Activated CD4-positive, CD25-positive, alpha-beta regulatory T cell treated with anti-CD3 and anti-CD28 coated beads, Interleukin-2, amount 50 U/mL, for 24 hours (primary cell): ENCODE data around the gene MIS12.

Experiments used
- ATAC-seq, 2 donors: fragments of 150-1000 bp; cut with Tn5 transposase; one replicate each; pipeline ENCODE4 v1.10.0; 2021; ENCODE audit warnings: mild to moderate bottlenecking in 1 of 2, moderate library complexity in 1 of 2

Gene MIS12

GRCh38 chr17:5500247-5500588 is 13.9 kb downstream of the MIS12 start:
- ATAC-seq, result no peak

GRCh38 chr17:5500589-5501391 is 14.4 kb downstream of the MIS12 start:
- ATAC-seq, result peak; percentile 90 to 91

DNA sequence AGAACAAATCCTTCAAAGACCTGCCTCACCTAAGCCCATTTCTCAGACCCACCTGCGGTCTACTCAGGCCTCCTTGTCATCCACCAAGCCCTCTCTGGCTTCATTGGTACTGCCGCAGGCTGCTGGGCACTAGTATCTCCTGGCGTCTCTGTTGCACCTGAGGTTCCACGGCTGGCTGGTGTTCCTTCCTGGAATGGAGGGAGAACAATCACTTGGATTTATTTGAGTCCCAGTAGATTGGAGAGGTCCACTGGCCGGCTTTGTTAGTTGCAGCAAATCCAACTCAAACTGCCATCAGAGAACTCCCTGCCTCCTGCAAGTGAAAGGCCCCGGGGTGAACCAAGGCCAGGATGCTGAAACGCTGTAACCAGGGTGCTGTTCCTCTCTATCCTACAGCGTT is 15.3 kb downstream of the MIS12 start:
- no peak for ATAC-seq

- no peak for ATAC-seq
Observed at GRCh38 chr17:5502552-5502951, 16.2 kb downstream of the MIS12 start.

DNA sequence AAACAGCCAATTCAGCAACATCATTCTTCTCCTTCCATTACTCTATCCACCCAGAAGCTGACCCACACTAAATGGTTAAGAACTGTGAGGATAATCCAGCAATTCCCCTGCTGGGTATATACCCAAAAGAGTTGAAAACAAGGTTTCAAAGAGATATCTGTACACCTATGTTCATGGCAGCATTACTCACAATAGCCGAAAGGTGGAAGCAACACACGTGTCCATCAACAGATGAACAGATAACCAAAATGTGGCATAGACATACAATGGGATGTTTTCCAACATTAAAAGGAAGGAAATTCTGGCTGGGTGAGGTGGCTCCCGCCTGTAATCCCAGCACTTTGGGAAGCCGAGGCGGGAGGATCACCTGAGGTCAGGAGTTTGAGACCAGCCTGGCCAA is 19.9 kb downstream of the MIS12 start:
- no peak for ATAC-seq

DNA sequence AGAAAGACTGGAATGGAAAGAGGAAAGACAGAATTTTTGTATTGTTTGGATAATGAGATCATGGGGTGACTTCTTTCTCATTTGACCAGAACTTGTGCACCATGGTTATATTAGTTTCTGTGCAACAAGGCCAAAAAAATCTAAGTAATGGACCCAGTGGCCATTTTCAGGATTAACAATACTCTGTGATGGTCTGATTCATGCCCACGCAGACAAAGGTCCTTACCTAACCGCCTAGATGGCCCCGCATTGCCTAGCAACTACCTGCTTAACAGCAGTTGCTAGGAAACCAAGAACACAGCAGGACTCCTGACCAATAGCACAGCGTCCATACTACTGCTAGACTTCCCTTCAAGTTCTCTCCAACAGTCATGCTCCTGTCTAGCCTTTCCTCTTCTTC is 22.4 kb downstream of the MIS12 start:
- no peak for ATAC-seq

- ATAC-seq, result no peak
Observed at GRCh38 chr17:5509482-5509881, 23.1 kb downstream of the MIS12 start.

DNA sequence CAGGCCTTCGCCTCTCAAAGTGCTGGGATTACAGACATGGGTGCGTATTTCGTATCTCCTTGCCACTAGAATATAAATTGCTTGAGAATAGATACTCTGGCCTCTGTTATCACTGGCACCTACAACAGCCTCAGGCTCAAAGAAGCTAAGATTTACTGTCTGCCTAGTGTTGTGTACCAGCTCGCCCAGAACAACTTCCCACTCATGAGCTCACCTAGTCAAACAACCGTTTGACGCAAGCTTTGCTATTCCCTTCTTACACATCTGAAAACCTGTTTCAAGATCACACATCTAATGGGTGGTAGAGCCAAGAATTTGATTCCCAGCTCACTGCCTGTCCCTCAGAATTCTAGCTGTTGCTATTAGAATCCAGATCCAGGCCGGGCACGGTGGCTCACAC is 24.4 kb downstream of the MIS12 start:
- ATAC-seq, result no peak

- no peak for ATAC-seq
Observed at GRCh38 chr17:5511401-5512225, 25.2 kb downstream of the MIS12 start.

DNA sequence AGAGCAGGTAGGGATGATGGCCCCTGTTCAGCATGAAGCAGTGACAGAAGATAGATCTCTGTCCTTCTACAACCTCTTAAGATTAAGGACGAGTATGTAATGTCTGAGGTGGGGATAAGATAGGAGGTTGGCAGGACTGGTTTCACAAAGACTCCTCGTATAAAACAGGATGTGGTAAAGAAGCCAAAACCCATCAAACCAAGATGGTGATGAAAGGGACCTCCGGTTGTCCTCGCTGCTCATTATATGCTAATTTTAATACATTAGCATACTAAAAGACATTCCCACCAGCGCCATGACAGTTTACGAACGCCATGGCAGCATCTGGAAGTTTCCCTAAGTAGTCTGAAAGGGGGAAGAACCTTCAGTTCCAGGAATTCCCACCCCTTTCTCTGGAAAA is 27.3 kb downstream of the MIS12 start:
- ATAC-seq, result peak in 1 of 2 donors; percentile 48

DNA sequence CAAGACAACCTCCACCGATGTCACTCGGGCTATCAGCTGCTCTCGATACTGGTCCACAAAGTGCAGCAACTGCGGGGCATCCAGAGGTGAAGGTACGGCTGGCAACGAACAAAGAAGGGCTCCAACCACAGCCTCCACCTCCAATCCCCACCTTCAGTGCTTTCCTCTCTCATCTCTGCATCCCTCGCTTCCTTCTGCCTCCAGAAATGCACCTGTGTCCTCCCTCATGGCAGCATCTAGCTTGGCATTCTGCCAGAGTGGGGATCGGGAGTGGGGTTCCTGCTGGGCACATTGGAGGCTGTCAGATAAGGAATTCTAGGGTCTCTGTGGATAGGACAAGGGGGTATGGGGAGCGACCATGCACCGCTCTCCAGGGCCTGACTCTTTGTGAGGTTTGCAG is 28.6 kb downstream of the MIS12 start:
- no peak for ATAC-seq

DNA sequence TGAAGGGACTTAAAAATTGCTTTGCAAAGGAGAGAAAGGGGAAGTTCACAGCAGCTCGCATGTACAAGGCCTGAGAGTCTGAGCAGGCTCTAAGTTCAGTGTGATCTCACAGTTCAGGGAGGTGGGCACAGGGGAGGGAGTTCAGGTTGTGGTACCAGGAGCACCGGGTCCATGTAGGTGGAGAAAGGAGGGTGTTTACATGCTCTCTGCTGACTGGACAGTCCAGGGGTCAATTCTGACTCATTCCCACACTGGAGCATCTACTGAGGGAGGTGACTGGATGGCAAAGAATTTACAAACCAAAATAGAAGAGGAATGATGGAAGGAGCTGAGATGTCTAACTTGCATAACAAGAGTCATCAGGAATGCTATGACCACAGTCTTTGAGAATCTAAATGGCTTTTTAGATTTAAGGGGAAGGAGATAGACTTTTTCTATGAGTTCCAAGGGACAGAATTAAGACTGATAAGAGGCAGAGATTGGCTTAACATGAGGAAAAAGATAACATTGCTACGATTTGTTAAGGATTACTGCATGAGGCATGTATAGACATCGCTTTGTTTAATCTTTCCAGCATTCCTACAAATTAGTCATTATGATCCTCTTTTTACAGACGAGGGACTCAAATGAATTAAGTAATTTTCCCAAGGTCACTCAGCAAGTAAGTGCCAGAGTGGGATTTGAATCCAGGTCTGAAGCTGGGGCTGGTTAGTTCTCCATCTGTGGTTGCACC is 29.9 kb downstream of the MIS12 start:
- no peak for ATAC-seq

DNA sequence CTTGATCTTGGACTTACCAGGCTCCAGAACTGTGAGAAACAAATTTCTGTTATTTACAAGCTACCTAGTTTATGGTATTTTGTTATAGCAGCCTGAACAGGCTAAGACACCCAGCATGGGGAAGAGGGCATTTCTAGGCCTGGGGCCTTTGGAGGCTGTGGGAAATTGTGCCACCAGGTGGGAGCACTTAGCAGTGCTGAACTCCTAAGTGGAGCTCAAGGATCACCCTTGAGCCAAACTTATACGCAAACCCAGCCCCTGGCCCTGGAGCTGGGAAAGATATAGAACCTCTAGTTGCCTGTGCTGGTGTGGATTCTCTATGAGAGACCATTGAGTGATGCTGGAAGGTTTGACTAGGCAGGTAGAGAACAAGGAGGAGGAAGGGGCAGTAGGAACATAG is 36.1 kb downstream of the MIS12 start:
- ATAC-seq, result no peak

DNA sequence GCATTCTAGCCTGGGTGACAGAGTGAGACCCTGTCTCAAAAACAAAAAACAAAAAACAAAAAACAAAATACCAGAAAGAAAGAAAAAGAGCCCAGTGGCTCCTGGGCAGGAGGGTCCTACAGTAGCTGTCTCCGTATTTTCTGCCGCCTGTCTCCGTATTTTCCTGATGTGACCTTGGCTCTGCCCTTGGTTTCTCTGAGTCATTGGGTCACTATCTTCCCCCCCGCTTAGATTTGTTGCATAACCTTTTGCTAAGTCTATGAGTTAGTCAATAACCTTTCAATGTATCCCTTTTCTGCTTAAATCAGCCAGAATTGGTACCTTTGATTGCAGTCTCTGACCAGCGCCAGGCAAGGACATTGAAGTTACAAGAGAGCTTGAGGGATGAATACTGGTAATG is 36.9 kb downstream of the MIS12 start:
- no peak for ATAC-seq

GRCh38 chr17:5526821-5527598 is 40.6 kb downstream of the MIS12 start:
- ATAC-seq, result peak; percentile 97 to 98

- ATAC-seq, result no peak
Observed at GRCh38 chr17:5527601-5528250, 41.4 kb downstream of the MIS12 start.

DNA sequence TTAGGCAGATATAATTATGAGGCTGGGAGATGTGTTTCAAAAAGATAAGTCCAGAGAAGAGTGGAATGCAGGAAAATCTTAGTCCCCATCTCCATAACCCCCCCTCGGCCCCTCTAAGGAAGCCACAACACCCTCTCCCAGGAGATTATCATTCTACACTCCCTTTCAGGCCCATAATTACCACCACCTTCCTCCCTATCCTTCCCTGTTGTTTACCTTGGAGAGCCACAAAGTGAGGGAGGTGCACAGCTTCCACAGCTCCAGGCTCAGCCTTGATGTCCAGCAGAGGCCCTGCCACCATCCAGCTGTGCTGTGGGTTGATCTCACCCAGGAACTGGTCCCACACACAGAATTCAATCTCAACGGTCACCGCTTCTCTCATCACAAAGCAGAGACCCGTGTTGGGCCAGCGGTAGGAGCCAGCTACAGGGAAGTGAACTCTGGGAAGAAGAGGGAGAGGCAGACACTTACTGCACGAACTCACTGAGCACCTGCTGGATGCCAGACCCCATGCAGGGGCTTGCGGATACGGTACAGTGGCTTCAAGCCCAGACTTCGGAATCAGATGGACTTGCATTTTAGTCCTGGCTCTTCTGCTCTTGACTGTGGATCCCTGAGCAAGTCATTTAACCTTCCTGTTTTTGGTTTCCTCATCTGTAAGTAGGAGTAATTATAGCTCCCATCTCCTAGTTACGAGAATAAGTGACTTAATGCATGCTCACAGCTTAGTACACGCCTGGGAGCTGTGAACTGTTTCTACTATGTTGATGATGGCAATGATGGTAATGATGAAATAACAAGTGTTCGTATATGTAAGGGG is 44.1 kb downstream of the MIS12 start:
- no peak for ATAC-seq

- no peak for ATAC-seq
Observed at GRCh38 chr17:5531085-5531418, 44.7 kb downstream of the MIS12 start.

GRCh38 chr17:5532581-5532980 is 46.2 kb downstream of the MIS12 start:
- ATAC-seq, result no peak

DNA sequence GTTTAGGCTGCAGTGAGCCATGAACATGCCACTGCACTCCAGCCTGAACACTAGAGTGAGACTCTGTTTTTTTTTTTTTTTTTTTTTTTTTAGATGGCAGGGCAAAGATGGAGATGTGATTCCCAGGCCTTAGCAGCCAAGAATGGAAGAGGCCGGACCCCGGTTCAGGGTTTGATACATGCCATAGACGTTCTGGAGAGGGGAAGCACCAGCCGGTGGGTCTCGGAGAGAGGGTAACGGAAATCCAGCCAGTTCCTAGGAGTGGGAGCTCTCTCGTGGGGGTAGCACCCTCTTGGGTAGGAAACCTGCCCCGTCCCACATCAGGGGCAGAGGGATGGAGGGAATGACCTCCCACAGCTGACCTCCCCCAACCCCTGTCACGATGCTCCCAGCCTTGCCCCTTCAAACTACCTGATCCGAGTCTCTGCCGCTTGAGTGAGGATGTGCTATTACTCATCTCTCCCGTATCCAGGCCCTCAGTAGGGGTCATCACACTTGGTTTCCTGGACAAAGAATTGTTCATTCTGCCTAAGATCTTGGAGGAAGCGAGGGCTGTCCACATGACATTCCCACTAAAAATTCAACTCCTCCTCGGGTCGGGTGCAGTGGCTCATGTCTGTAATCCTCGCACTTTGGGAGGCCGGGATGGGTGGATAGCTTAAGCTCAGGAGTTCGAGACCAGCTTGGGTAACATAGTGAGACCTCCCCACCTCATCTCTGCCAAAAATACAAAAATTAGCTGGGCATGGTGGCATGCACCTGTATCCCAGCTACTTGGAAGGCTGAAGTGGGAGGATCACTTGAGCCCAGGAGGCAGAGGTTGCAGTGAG is 47.3 kb downstream of the MIS12 start:
- no peak for ATAC-seq

GRCh38 chr17:5535436-5535835 is 49.1 kb downstream of the MIS12 start:
- no peak for ATAC-seq
